22Rv1 (cell line): ENCODE measurements around the gene CALU.

Experiments used
- H3K27ac ChIP-seq: fragments of 450-650 bp; 2 replicates; pipeline ENCODE4 v1.5.1; 2017
- ZFX ChIP-seq: fragments of 450-650 bp; IDR thresholded peaks from 2 replicates; pipeline ENCODE4 v1.6.1; 2017; ENCODE audit warnings: antibody characterized with exemption, borderline replicate concordance
- TF ChIP-seq, protein P1 (sequence below): fragments of 450-650 bp; IDR thresholded peaks from 2 replicates; pipeline ENCODE4 v1.5.1; 2017; ENCODE audit warnings: mild to moderate bottlenecking

The CALU gene

GRCh38 chr7:128725531-128725930 lies 13.6 kb upstream of the CALU start:
- TF ChIP-seq, protein P1, sequence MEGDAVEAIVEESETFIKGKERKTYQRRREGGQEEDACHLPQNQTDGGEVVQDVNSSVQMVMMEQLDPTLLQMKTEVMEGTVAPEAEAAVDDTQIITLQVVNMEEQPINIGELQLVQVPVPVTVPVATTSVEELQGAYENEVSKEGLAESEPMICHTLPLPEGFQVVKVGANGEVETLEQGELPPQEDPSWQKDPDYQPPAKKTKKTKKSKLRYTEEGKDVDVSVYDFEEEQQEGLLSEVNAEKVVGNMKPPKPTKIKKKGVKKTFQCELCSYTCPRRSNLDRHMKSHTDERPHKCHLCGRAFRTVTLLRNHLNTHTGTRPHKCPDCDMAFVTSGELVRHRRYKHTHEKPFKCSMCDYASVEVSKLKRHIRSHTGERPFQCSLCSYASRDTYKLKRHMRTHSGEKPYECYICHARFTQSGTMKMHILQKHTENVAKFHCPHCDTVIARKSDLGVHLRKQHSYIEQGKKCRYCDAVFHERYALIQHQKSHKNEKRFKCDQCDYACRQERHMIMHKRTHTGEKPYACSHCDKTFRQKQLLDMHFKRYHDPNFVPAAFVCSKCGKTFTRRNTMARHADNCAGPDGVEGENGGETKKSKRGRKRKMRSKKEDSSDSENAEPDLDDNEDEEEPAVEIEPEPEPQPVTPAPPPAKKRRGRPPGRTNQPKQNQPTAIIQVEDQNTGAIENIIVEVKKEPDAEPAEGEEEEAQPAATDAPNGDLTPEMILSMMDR = no peak
- TF ChIP-seq ZFX = no peak
- H3K27ac ChIP-seq = no peak overlapping the region

- TF ChIP-seq ZFX = no peak
- TF ChIP-seq, protein P1 = no peak
- no peak overlapping the region for H3K27ac ChIP-seq
Observed at GRCh38 chr7:128726059-128726736, 13.0 kb upstream of the CALU start.

DNA sequence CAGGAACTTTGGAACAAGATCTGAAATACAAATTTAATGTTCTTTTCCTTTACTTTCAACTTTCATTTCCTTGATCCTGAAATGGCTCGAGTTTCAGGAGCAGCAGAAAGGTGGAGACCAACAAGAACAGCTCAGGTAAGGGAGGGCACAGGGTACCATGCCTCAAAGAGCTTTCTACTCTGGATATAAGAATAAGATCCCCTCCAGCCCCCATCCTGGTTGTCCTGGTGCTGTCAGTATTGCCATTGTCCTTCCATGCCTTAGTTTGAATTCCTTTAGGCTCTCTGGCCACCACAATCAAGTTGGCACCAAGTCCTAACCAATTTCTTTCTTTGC lies 12.5 kb upstream of the CALU start:
- TF ChIP-seq ZFX = no peak
- TF ChIP-seq, protein P1 = no peak

DNA sequence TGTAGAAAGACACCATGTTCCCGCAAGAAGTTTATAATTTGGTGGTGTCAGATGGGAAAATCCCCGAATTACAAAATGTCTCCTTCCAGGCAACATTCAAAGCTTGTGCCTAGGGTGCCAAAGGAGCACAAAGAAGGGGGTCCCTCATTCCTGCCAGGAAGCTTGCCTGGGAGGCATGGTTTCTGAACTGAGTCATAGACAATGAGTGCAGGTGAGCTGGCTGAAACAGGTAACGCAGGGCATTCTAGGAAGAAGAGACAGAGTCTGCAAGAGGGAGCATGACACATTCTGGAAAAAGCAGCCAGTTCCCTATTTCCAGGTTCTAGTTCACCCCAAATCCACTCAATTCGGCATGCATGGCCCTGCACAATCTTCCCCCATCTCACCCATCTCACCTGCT lies 11.9 kb upstream of the CALU start:
- H3K27ac ChIP-seq = no peak overlapping the region
- no peak for TF ChIP-seq ZFX
- TF ChIP-seq, protein P1 = no peak

More for the DNA sequence above, 12.5 kb upstream of the CALU start:
- H3K27ac ChIP-seq = no peak overlapping the region

GRCh38 chr7:128728598-128728997 lies 10.6 kb upstream of the CALU start:
- no peak for TF ChIP-seq ZFX
- TF ChIP-seq, protein P1 = no peak
- no peak overlapping the region for H3K27ac ChIP-seq

- no peak for TF ChIP-seq ZFX
- TF ChIP-seq, protein P1 = no peak
- no peak overlapping the region for H3K27ac ChIP-seq
Observed at GRCh38 chr7:128729494-128729893, 9.7 kb upstream of the CALU start.

- no peak overlapping the region for H3K27ac ChIP-seq
- TF ChIP-seq, protein P1 = no peak
- no peak for TF ChIP-seq ZFX
Observed at GRCh38 chr7:128731184-128731583, 8.0 kb upstream of the CALU start.
